HG03066 (cell line): ENCODE data around the gene PKDCC.

Experiments used
- ATAC-seq: cut with Tn5 transposase; IDR thresholded peaks from one replicate; pipeline ENCODE4 v1.9.1; 2021; ENCODE audit warnings: low read depth; ENCODE audit not compliant: unreplicated experiment

PKDCC gene

DNA sequence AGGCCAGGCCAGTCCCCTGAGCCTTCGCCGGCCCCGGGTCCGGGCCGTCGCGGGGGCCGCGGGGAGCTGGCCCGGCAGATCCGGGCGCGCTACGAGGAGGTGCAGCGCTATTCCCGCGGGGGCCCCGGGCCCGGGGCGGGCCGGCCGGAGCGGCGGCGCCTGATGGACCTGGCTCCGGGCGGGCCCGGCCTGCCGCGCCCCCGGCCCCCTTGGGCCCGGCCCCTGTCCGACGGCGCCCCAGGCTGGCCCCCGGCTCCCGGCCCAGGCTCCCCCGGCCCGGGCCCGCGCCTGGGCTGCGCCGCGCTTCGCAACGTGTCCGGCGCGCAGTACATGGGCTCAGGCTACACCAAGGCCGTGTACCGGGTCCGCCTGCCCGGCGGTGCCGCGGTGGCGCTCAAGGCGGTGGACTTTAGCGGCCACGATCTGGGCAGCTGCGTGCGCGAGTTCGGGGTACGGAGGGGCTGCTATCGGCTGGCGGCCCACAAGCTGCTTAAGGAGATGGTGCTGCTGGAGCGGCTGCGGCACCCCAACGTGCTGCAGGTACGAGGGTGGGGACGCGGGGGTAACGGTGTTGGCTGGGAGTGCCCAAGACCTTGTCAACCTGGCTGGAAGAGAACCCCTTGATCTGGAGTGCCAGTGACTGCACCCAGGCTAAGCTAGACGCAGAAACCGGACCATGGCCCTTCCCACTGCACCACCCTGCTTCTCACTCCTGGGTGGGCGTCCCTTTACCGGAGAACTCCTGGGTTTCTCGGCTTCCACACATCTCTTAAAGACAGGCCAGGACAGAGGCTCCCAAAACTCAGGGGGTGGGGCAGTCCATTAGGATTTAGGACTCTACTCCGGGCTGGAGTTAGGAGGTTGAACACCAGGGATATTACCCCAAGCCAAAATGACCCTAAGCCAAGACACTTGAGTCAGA, 739 bp downstream of the PKDCC start:
- ATAC-seq, result no peak

- ATAC-seq, result no peak
Observed at GRCh38 chr2:42049221-42050009, 1.6 kb downstream of the PKDCC start.

DNA sequence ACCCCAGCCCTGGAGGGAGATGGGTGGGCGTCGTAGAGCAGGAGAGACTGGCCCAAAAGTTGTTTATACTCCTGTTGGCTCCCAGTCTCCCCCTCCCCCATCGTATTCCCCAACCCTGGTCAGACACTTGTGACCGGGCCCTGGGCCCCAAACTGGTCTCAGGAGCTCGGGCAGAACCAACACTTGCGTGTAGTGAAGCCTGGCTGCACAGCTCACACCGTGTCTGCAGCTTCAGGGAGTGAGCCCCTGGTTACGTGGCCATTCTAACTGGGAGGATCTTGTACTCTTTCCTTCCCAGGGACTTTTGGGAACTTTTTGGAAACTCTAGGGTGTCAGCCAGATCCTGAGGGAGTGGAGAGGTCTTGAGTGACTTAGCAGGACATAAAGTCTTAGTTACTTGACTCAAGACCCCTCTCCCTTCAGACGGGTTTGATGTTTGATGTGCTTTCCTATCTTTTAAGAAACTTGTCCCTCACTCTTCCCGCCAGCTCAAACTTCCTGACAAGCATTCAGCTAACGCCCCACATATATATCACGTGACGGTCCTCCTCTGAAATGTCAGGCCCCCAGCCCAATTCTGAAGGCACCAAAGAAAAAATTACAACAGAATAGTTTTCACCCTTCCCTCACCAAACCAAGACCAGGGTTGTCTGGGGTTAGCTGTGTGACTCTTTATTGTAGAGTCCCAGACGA, 2.3 kb downstream of the PKDCC start:
- ATAC-seq, result no peak

DNA sequence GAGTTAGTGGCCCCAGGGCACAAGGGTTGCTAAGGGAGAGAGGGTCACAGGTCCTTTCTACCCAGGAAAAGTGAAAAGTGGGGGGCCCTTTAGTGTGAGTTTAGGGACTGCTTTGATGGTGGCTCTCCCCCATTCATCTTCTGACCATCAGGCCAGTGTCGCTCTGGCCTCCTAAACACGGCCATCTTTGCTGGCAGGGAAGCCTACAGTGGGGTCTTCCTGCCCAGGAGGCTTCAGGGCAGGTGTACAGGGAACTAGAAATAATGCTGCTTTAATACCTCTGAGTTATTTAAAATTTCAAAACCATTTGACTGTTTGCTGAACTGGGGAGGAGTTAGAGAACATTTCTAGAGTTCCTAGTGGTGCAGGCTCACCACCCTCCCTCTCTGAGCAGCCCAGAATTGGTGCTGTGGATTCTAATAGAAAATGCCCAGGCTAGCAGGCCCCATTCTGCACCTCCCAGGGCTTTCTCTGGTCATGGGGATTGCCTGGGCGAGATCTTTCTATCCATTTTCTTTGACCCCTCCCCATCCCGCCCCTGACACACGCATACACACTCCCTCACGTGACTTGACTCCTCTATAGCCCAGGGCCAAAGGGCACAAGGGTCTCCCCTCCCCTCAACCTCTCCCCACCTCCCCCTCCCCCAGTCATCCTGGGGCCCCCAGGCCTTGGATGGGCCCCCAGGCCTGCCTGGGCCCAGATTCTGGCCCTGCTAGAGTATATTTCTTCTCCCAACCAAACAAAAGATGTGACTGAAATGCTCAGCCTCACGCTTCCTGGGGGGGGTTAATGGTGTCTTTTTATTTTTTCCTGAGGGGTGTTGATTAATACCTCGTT, 3.1 kb downstream of the PKDCC start:
- ATAC-seq, result no peak

DNA sequence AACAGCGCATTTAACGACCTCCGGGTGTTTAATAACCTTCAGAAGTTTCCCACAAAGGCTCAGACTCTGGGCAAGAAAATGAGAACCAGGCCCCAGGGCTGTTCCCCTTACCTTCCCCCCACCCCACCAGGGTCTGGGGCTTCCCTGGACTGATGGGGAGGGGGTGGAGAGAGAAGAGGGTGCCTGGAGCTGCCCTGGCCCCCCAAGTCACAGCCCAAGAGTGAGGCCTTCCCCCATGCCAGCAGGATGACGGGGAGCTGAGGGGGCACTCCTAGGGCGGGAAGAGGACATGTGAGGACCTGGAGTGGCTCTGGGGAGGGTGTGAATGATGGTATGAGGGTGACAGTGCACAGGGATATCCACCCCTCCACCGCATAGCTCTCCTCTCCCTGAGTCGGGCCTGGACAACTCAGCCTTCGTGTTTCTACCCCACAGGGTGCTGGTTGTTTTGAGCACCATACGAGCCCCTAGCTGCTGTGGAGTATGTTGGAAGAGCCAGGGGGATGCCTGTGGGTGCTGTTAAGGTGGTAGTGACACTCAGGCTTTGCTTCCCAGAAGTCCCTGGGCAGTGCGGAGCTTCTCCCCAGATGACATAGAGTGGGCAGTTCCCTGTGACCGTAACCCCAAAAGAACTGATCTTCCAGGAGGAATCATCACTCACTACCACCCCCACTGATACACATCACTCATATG, 3.9 kb downstream of the PKDCC start:
- no peak for ATAC-seq

DNA sequence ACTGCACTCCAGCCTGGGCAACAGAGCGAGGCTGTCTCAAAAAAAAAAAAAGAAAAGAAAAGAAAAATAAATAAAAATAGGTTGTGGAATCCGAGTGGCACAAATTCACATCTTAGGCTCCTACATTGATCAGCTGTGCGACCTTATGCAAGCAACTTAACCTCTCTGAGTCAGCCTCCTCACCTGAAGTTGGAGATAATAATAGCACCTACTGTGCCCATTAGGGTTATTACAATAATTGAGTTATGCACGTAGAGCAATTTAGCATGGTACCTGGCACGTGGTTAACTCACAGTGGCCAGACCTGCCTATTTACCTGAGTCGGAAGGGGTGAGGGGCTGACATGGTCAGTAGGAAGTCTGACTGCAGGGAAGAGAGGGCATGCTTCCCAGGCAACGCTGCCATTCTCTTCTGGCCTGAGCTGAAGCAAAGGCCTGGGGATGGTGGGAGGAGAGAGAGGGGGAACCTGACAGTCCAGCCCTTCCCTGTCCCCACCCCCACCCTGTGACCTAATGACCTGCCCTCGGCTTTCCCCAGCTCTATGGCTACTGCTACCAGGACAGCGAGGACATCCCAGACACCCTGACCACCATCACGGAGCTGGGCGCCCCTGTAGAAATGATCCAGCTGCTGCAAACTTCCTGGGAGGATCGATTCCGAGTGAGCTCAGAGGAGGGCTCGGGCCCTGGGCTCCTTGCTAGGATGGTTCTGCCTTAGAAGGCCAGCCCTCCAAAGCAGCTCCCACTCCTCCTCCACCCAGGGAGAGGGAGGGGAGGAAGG, 5.1 kb downstream of the PKDCC start:
- ATAC-seq, result no peak

DNA sequence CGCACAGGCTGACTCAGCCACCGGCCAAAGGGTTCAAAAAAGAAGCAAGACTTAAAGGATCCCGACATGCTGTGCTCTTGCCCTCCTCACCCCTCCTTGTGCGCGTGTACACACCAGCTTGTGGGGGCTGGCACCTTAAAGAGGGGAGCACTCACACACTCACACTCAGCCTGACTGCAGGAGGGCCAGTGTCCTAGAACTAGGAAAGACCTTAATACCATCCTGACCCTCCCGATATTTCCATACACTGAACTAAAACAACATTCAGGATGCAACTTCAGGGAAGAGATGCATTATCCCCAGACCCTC, 5.6 kb downstream of the PKDCC start:
- ATAC-seq, result no peak

DNA sequence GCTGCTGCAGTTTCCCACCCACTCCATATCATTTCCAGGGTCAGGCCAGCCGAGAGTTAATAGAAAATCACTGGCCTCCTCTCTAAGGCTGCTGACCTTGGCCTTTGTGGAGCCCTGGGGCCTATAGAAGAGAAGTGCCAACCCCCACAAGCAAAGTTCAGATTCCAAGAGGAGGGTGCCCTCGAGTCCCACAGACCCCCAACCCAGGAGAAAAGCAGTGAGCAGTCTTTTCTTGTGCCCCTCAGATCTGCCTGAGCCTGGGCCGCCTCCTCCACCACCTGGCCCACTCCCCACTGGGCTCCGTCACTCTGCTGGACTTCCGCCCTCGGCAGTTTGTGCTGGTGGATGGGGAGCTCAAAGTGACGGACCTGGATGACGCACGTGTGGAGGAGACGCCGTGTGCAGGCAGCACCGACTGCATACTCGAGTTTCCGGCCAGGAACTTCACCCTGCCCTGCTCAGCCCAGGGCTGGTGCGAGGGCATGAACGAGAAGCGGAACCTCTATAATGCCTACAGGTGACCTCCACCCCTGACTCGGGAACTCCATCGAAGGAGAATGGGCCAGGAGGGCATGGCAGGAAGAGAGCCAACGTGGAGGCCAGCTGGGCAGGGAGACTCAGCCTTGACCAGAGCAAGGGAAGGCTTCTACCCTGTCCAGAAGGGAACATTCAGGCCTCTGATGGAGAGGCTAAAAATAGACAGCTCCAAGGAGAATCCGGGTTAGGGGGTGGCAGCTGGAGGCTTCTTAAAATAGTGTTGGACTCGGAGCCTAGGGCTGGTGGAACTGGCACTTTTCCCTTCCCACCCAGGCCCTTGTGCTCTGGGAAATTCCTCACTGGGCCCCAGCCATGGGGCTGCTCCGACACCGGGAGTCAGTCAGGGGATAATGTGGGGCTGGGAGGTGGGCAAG, 6.2 kb downstream of the PKDCC start:
- ATAC-seq, result no peak

DNA sequence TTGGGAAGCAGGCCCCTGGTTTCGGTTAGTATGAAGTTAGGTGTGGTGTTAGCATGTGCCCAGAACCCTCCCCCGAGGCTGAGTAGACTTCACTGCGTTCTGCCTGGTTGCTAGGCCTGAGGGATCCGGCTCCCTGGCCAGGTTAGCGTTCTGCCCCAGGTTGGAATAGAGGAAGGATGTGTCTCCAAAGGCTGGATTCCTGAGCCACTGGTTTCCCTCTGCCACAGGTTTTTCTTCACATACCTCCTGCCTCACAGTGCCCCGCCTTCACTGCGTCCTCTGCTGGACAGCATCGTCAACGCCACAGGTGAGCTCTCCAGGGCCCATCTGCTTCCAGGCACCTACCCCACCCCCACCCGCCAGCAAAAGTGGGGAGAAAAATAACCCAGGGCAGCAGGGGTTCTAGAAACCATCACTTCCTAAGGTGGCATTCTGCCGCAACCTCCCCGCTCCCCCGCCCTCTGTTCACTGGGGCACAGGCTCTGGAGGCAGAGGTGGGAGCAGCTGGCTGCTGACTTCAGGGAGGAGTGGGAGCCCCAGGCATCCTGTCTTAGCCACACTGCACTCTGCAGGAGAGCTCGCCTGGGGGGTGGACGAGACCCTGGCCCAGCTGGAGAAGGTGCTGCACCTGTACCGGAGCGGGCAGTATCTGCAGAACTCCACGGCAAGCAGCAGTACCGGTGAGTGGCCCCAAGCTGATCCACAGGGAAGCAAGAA, 7.1 kb downstream of the PKDCC start:
- no peak for ATAC-seq

DNA sequence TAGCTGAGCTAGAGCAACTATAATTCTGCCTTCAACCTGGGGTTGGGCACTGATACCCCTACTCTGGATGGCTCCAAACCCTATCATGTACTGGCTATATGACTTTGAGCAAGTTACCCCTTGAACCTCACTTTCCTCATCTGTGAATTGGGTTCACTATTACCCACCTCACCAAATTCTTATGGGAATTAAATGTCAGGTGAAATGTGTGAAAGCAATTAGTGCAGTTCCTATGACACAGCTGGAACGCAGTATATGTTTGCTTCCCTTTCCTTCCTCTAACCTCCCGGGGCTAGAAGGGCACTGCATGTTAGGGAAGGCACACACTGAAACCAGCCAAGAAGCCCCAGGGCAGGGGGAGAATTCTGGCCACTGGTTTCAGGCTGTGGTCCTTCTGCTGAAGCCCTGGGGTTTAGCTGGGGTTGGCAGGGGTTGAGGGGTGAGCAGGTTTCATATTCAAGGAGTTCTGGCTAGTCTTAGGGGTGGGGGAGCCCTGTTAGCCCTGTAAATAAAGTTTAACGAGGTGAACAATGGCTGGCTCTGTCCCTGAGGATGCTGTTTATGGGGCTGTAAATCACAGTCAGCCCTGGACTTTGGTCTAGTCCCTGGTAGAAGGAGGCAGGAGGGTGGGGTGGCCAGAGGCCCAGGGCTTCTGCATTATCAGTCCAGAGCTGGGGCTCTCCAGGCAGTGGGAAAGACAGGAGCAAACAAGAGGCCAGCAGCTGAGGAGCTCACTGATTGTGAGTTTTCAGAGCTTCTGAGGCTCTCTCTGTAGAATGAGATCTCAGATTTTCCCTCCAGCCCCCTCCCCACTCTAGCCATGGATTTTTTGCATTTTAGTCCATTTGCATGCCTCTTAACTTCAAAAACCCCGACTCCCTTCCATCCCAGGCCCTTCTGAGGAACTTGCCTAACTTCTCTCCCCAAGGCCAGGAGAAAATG, 8.0 kb downstream of the PKDCC start:
- no peak for ATAC-seq

DNA sequence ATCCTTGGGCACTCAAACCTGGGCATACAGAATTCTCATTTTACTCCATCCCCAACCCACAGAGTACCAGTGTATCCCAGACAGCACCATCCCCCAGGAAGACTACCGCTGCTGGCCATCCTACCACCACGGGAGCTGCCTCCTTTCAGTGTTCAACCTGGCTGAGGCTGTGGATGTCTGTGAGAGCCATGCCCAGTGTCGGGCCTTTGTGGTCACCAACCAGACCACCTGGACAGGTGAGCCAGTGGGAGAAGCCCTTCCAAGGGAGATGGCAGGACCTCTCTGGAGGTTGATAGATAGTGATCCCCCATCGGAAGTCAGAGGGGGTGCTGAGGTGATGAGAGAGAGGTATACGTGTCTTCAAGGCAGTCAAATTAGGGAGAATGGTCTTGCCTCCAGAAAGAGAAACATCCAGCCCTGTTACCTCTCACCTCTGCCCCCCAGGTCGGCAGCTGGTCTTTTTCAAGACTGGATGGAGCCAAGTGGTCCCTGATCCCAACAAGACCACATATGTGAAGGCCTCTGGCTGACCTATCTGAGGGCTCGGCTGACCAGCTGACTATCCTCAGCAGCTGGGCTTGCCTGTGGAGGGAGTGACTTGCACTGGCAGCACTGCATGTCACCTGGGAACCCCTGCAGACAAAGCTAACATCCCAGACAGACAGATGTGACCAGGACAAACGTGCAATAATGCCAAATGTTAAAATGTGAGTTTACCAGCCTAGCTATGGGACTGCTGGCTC, 9.5 kb downstream of the PKDCC start:
- no peak for ATAC-seq

GRCh38 chr2:42057902-42058450, 10.2 kb downstream of the PKDCC start:
- ATAC-seq, result no peak

- ATAC-seq, result no peak
Observed at GRCh38 chr2:42059261-42059898, 11.6 kb downstream of the PKDCC start.

- no peak for ATAC-seq
Observed at GRCh38 chr2:42060028-42060427, 12.2 kb downstream of the PKDCC start.
